WTC11 (cell line): ENCODE data around the gene TAS2R31. TPM values are rescaled to one million over a fixed set of nuclear protein-coding genes. Genes with fewer than 3 reads are reported as not detected.

Experiments
- ATAC-seq: fragments of 200-7000 bp; cut with Tn5 transposase; 2 replicates; pipeline ENCODE4 v1.10.0; 2021; ENCODE audit warnings: mild to moderate bottlenecking, moderate library complexity
- CTCF ChIA-PET: fragments of 300-600 bp; sonication (Branson Sonifier 250); formaldehyde crosslinking; loops from one replicate; lab custom pipeline; 2021; ENCODE audit warnings: antibody characterized with exemption; lab: Charles Lee
- POLR2A ChIA-PET: fragments of 350-600 bp; sonication (Branson Sonifier 250); formaldehyde crosslinking; loops from one replicate; lab custom pipeline; 2021; ENCODE audit warnings: antibody characterized with exemption; lab: Charles Lee
- DNase-seq: peaks from one replicate; pipeline ENCODE4 v3.0.0; 2021; ENCODE audit warnings: low spot score
- H3K27ac Mint-ChIP-seq: 2 replicates; pipeline ENCODE4 v1.8.0; 2021; ENCODE audit warnings: mixed read lengths
- H3K27me3 Mint-ChIP-seq: 2 replicates; pipeline ENCODE4 v1.8.0; 2021; ENCODE audit warnings: low read depth, mild to moderate bottlenecking, moderate library complexity, mixed read lengths
- H3K36me3 Mint-ChIP-seq: 2 replicates; pipeline ENCODE4 v1.8.0; 2021; ENCODE audit warnings: mixed read lengths
- H3K4me1 Mint-ChIP-seq: 2 replicates; pipeline ENCODE4 v1.8.0; 2022; ENCODE audit warnings: mixed read lengths
- H3K4me3 Mint-ChIP-seq: 2 replicates; pipeline ENCODE4 v1.8.0; 2021; ENCODE audit warnings: mild to moderate bottlenecking, moderate library complexity, mixed read lengths
- H3K9me3 Mint-ChIP-seq: 2 replicates; pipeline ENCODE4 v1.8.0; 2021; ENCODE audit warnings: mixed read lengths
- ATF1 ChIP-seq: sonication (generic); formaldehyde crosslinking; IDR thresholded peaks from 2 replicates; pipeline ENCODE4 v1.8.1; 2023; ENCODE audit warnings: mild to moderate bottlenecking, moderate library complexity, missing genetic modification reagents
- CREB1 ChIP-seq: sonication (generic); formaldehyde crosslinking; IDR thresholded peaks from 2 replicates; pipeline ENCODE4 v1.8.0; 2023; ENCODE audit warnings: mild to moderate bottlenecking, missing genetic modification reagents
- EMX1 ChIP-seq: fragments of 250-450 bp; sonication (Bioruptor Pico); IDR thresholded peaks from 2 replicates; pipeline ENCODE4 v1.8.0; 2021; ENCODE audit warnings: mild to moderate bottlenecking
- MXD4 ChIP-seq: fragments of 250-450 bp; sonication (Bioruptor Pico); IDR thresholded peaks from 2 replicates; pipeline ENCODE4 v1.8.0; 2021; ENCODE audit warnings: mild to moderate bottlenecking, moderate library complexity, borderline replicate concordance
- MYBL2 ChIP-seq: sonication (generic); formaldehyde crosslinking; IDR thresholded peaks from 2 replicates; pipeline ENCODE4 v1.8.1; 2023; ENCODE audit warnings: mild to moderate bottlenecking, moderate library complexity, missing genetic modification reagents
- NFE2L1 ChIP-seq: sonication (generic); formaldehyde crosslinking; IDR thresholded peaks from 2 replicates; pipeline ENCODE4 v1.8.1; 2023; ENCODE audit warnings: missing genetic modification reagents
- NR1H2 ChIP-seq: sonication (generic); formaldehyde crosslinking; IDR thresholded peaks from 2 replicates; pipeline ENCODE4 v1.9.0; 2021; ENCODE audit warnings: mild to moderate bottlenecking, moderate library complexity, missing genetic modification reagents
- SMAD4 ChIP-seq: sonication (generic); formaldehyde crosslinking; IDR thresholded peaks from 2 replicates; pipeline ENCODE4 v1.8.0; 2022; ENCODE audit warnings: mild to moderate bottlenecking, missing genetic modification reagents
- SOX15 ChIP-seq: fragments of 250-450 bp; sonication (Bioruptor Pico); IDR thresholded peaks from 2 replicates; pipeline ENCODE4 v1.9.0; 2021; ENCODE audit warnings: mild to moderate bottlenecking
- SP1 ChIP-seq: sonication (generic); formaldehyde crosslinking; conservative IDR thresholded peaks from 2 replicates; pipeline ENCODE4 v1.8.1; 2022; ENCODE audit warnings: missing genetic modification reagents
- TCF7 ChIP-seq: sonication (generic); formaldehyde crosslinking; IDR thresholded peaks from 2 replicates; pipeline ENCODE4 v1.8.0; 2022; ENCODE audit warnings: mild to moderate bottlenecking, low read depth, missing genetic modification reagents, moderate library complexity
- ZNF232 ChIP-seq: sonication (generic); formaldehyde crosslinking; IDR thresholded peaks from 2 replicates; pipeline ENCODE4 v1.8.0; 2022; ENCODE audit warnings: mild to moderate bottlenecking, missing genetic modification reagents
- ZNF263 ChIP-seq: sonication (generic); formaldehyde crosslinking; IDR thresholded peaks from 2 replicates; pipeline ENCODE4 v1.8.1; 2022; ENCODE audit warnings: low read depth, mild to moderate bottlenecking, moderate library complexity, missing genetic modification reagents
- ZNF423 ChIP-seq: fragments of 250-450 bp; sonication (Bioruptor Pico); IDR thresholded peaks from 2 replicates; pipeline ENCODE4 v2.1.2; 2022; ENCODE audit warnings: mild to moderate bottlenecking, moderate library complexity
- total RNA-seq: library from RNA; stranded (reverse); gene quantifications from 3 replicates; pipeline ENCODE4 v1.2.3, GENCODE V29; 2021
- TF ChIP-seq, protein P1 (sequence below): sonication (generic); formaldehyde crosslinking; IDR thresholded peaks from 2 replicates; pipeline ENCODE4 v1.8.1; 2022; ENCODE audit warnings: missing genetic modification reagents, borderline replicate concordance
- TF ChIP-seq, protein P2 (sequence below): sonication (generic); formaldehyde crosslinking; IDR thresholded peaks from 2 replicates; pipeline ENCODE4 v1.8.1; 2022; ENCODE audit warnings: low read depth, mild to moderate bottlenecking, moderate library complexity, missing genetic modification reagents, borderline replicate concordance
- TF ChIP-seq, protein P3 (sequence below): sonication (generic); formaldehyde crosslinking; IDR thresholded peaks from 2 replicates; pipeline ENCODE4 v1.8.0; 2022; ENCODE audit warnings: mild to moderate bottlenecking, missing genetic modification reagents
- TF ChIP-seq, protein P4 (sequence below): sonication (generic); formaldehyde crosslinking; IDR thresholded peaks from 2 replicates; pipeline ENCODE4 v1.8.0; 2022; ENCODE audit warnings: mild to moderate bottlenecking, missing genetic modification reagents
- TF ChIP-seq, protein P5 (sequence below): sonication (generic); formaldehyde crosslinking; conservative IDR thresholded peaks from 2 replicates; pipeline ENCODE4 v1.8.1; 2023; ENCODE audit warnings: mild to moderate bottlenecking, low read depth, missing genetic modification reagents, moderate library complexity

TAS2R31 gene
- total RNA-seq, 1 experiment from 2014 or later, result 1.9 TPM

DNA sequence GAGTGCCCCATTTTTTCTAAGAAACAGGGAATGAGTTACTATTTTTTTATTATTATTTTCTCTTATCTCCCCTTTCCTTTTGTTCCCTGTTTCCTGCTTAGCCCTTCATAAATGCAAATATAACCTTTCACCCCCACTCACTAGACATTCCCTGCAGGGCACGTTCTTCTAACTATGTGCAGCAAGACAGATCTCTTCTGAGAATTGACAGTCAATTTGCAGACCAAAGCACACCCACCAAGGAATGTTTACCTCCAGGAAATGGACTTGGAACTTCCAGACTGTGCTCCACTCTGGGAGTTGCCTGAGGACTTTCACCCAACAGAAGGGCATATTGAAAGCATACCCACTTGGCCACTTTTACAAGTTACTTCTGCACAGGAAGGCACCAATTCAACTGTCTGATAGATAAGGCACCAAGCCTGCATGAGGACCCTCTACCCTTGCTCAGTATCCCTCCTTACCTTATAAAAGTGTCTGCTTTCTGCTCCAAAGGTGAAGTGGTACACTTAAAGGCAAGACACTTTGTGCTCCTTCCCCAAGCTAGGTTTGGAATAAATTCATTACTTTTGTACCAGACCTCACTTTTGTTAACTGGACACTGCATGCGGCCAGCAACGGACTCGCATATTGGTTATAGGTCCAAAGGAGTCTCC, 15.3 kb downstream of the TAS2R31 start:
- ChIA-PET POLR2A (no interaction called here), CTCF (no interaction called here)
- TF ChIP-seq SMAD4 (CRISPR knock-in tag), result no peak
- TF ChIP-seq, protein P1, sequence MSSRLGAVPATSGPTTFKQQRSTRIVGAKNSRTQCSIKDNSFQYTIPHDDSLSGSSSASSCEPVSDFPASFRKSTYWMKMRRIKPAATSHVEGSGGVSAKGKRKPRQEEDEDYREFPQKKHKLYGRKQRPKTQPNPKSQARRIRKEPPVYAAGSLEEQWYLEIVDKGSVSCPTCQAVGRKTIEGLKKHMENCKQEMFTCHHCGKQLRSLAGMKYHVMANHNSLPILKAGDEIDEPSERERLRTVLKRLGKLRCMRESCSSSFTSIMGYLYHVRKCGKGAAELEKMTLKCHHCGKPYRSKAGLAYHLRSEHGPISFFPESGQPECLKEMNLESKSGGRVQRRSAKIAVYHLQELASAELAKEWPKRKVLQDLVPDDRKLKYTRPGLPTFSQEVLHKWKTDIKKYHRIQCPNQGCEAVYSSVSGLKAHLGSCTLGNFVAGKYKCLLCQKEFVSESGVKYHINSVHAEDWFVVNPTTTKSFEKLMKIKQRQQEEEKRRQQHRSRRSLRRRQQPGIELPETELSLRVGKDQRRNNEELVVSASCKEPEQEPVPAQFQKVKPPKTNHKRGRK (CRISPR knock-in tag), result no peak
- TF ChIP-seq MYBL2 (CRISPR knock-in tag), result no peak
- TF ChIP-seq, protein P2, sequence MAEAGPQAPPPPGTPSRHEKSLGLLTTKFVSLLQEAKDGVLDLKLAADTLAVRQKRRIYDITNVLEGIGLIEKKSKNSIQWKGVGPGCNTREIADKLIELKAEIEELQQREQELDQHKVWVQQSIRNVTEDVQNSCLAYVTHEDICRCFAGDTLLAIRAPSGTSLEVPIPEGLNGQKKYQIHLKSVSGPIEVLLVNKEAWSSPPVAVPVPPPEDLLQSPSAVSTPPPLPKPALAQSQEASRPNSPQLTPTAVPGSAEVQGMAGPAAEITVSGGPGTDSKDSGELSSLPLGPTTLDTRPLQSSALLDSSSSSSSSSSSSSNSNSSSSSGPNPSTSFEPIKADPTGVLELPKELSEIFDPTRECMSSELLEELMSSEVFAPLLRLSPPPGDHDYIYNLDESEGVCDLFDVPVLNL, result no peak
- TF ChIP-seq ZNF423 (CRISPR knock-in tag), result no peak
- no peak for TF ChIP-seq ATF1 (CRISPR knock-in tag)
- no peak for TF ChIP-seq ZNF263
- no peak for TF ChIP-seq MXD4 (CRISPR knock-in tag)
- TF ChIP-seq ZNF232 (CRISPR knock-in tag), result no peak
- TF ChIP-seq, protein P3, sequence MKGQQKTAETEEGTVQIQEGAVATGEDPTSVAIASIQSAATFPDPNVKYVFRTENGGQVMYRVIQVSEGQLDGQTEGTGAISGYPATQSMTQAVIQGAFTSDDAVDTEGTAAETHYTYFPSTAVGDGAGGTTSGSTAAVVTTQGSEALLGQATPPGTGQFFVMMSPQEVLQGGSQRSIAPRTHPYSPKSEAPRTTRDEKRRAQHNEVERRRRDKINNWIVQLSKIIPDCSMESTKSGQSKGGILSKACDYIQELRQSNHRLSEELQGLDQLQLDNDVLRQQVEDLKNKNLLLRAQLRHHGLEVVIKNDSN (CRISPR knock-in tag), result no peak
- no peak for TF ChIP-seq SP1 (CRISPR knock-in tag)
- TF ChIP-seq NFE2L1 (CRISPR knock-in tag), result no peak
- TF ChIP-seq, protein P4, sequence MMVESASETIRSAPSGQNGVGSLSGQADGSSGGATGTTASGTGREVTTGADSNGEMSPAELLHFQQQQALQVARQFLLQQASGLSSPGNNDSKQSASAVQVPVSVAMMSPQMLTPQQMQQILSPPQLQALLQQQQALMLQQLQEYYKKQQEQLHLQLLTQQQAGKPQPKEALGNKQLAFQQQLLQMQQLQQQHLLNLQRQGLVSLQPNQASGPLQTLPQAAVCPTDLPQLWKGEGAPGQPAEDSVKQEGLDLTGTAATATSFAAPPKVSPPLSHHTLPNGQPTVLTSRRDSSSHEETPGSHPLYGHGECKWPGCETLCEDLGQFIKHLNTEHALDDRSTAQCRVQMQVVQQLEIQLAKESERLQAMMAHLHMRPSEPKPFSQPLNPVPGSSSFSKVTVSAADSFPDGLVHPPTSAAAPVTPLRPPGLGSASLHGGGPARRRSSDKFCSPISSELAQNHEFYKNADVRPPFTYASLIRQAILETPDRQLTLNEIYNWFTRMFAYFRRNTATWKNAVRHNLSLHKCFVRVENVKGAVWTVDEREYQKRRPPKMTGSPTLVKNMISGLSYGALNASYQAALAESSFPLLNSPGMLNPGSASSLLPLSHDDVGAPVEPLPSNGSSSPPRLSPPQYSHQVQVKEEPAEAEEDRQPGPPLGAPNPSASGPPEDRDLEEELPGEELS (CRISPR knock-in tag), result no peak
- TF ChIP-seq, protein P5, sequence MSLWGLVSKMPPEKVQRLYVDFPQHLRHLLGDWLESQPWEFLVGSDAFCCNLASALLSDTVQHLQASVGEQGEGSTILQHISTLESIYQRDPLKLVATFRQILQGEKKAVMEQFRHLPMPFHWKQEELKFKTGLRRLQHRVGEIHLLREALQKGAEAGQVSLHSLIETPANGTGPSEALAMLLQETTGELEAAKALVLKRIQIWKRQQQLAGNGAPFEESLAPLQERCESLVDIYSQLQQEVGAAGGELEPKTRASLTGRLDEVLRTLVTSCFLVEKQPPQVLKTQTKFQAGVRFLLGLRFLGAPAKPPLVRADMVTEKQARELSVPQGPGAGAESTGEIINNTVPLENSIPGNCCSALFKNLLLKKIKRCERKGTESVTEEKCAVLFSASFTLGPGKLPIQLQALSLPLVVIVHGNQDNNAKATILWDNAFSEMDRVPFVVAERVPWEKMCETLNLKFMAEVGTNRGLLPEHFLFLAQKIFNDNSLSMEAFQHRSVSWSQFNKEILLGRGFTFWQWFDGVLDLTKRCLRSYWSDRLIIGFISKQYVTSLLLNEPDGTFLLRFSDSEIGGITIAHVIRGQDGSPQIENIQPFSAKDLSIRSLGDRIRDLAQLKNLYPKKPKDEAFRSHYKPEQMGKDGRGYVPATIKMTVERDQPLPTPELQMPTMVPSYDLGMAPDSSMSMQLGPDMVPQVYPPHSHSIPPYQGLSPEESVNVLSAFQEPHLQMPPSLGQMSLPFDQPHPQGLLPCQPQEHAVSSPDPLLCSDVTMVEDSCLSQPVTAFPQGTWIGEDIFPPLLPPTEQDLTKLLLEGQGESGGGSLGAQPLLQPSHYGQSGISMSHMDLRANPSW (CRISPR knock-in tag), result no peak
- no peak for TF ChIP-seq NR1H2 (CRISPR knock-in tag)
- no peak for TF ChIP-seq CREB1 (CRISPR knock-in tag)
- TF ChIP-seq EMX1 (CRISPR knock-in tag), result no peak
- no peak for TF ChIP-seq TCF7 (CRISPR knock-in tag)
- TF ChIP-seq SOX15 (CRISPR knock-in tag), result no peak
- no peaks in the 10 kb centered on the region; the same call in 1 of the 2 replicates for H3K36me3 Mint-ChIP-seq
- H3K27ac Mint-ChIP-seq, result no peak overlapping the region
- H3K9me3 Mint-ChIP-seq, result no peaks in the 10 kb centered on the region
- H3K27me3 Mint-ChIP-seq, result no peaks in the 10 kb centered on the region
- peaks cover 8% of the 10 kb centered on the region for H3K4me1 Mint-ChIP-seq
- no peak for DNase-seq
- H3K4me3 Mint-ChIP-seq, result no peak overlapping the region
- ATAC-seq, result no peak
